ENCODE data around the gene TTC17.

The TTC17 gene

GRCh38 chr11:43516316-43516850 is 157.7 kb downstream of the TTC17 start:
- Histone ChIP-seq H3K27ac (ENCODE audit: insufficient read depth, low read length, poor library complexity, severe bottlenecking) (no peak overlapping the region), H3K4me1 (ENCODE audit: control insufficient read depth, insufficient read depth, low read length, poor library complexity, severe bottlenecking) (no peaks in the 10 kb centered on the region), H3K9me3 (ENCODE audit: control insufficient read depth, low read length) (no peaks in the 10 kb centered on the region), H3K27me3 (replicated peaks; ENCODE audit: control insufficient read depth, insufficient read depth, low read length, poor library complexity, severe bottlenecking) (no peaks in the 10 kb centered on the region), H3K36me3 (ENCODE audit: control insufficient read depth, insufficient read depth, low read length) (no peaks in the 10 kb centered on the region), H3K4me3 (ENCODE audit: insufficient read depth, low read depth, low read length, poor library complexity, severe bottlenecking) (no peak overlapping the region)
- no peak for DNase-seq

DNA sequence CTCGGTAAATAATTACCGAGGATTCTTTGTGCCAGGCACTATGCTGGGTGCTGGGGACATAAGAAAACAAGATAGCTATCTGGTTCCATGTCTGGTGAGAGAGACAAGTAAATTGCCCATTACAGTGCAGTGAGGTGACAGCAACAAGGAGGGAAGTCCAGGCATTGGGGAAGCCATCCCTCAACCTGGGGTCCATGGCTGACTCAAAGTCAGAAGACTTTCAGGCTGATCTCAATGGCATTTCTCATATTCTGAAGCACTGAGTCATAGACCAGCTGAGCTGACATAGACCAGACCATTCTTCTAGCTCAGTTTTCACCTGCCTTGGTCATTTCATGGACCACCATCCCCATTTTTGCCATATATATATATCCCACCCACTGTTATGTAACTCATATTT is 158.8 kb downstream of the TTC17 start:
- Histone ChIP-seq H3K4me3 (ENCODE audit: insufficient read depth, low read depth, low read length, poor library complexity, severe bottlenecking) (no peak overlapping the region), H3K4me1 (ENCODE audit: control insufficient read depth, insufficient read depth, low read length, poor library complexity, severe bottlenecking) (no peaks in the 10 kb centered on the region), H3K27ac (ENCODE audit: insufficient read depth, low read length, poor library complexity, severe bottlenecking) (no peak overlapping the region), H3K9me3 (ENCODE audit: control insufficient read depth, low read length) (no peaks in the 10 kb centered on the region), H3K36me3 (ENCODE audit: control insufficient read depth, insufficient read depth, low read length) (no peaks in the 10 kb centered on the region), H3K27me3 (replicated peaks; ENCODE audit: control insufficient read depth, insufficient read depth, low read length, poor library complexity, severe bottlenecking) (no peaks in the 10 kb centered on the region)
- no peak for DNase-seq

DNA sequence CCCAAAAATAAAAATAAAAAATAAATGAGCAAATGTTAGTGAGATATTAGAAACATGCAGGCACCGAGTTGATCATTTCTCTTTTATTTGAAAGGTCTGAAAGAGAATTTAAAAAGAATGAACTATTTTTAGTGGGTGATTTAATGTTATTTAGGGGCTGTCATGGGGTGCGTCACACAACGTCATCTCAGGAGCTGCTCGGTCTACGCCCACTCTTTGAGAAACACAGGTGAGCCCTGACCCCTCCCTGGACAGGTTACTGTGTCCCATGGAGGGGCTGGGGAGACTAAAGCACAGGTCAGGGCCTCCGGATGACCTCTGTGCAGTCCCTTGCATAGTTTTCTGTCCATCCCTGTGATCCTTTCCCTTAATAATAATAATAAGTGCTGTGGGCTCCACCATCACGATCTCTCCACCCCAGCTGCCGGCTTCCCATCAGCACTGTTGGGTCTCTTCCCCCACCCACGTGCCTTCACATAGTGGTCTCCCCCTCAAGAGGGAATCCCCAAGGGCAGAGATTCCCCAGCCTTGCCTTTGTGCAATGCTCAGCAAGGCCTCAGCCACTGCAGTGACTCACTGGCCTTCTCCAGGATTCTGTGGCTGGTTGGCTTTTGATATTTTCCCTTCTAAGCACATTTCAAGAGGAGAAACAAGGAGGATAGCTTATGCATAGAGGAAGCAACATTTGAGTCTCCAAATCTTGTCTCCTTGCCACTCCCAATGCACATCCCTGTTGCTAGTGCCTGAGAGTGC is 159.9 kb downstream of the TTC17 start:
- Histone ChIP-seq H3K9me3 (ENCODE audit: control insufficient read depth, low read length) (no peaks in the 10 kb centered on the region), H3K27me3 (replicated peaks; ENCODE audit: control insufficient read depth, insufficient read depth, low read length, poor library complexity, severe bottlenecking) (no peaks in the 10 kb centered on the region), H3K36me3 (ENCODE audit: control insufficient read depth, insufficient read depth, low read length) (no peaks in the 10 kb centered on the region), H3K4me3 (ENCODE audit: insufficient read depth, low read depth, low read length, poor library complexity, severe bottlenecking) (no peak overlapping the region), H3K4me1 (ENCODE audit: control insufficient read depth, insufficient read depth, low read length, poor library complexity, severe bottlenecking) (no peaks in the 10 kb centered on the region), H3K27ac (ENCODE audit: insufficient read depth, low read length, poor library complexity, severe bottlenecking) (no peak overlapping the region)
- no peak for DNase-seq

- no peak overlapping the region for H3K4me3 ChIP-seq (ENCODE audit: insufficient read depth, low read depth, low read length, poor library complexity, severe bottlenecking)
- no peaks in the 10 kb centered on the region for H3K9me3 ChIP-seq (ENCODE audit: control insufficient read depth, low read length)
- H3K27me3 ChIP-seq (replicated peaks; ENCODE audit: control insufficient read depth, insufficient read depth, low read length, poor library complexity, severe bottlenecking), result no peaks in the 10 kb centered on the region
- no peak for DNase-seq
- H3K4me1 ChIP-seq (ENCODE audit: control insufficient read depth, insufficient read depth, low read length, poor library complexity, severe bottlenecking), result no peaks in the 10 kb centered on the region
- H3K36me3 ChIP-seq (ENCODE audit: control insufficient read depth, insufficient read depth, low read length), result no peaks in the 10 kb centered on the region
- no peak overlapping the region for H3K27ac ChIP-seq (ENCODE audit: insufficient read depth, low read length, poor library complexity, severe bottlenecking)
These were observed 162.8 kb downstream of the TTC17 start for GRCh38 chr11:43521471-43521870.

- no peaks in the 10 kb centered on the region for H3K9me3 ChIP-seq (ENCODE audit: control insufficient read depth, low read length)
- H3K27ac ChIP-seq (ENCODE audit: insufficient read depth, low read length, poor library complexity, severe bottlenecking), result no peak overlapping the region
- H3K4me1 ChIP-seq (ENCODE audit: control insufficient read depth, insufficient read depth, low read length, poor library complexity, severe bottlenecking), result no peaks in the 10 kb centered on the region
- H3K4me3 ChIP-seq (ENCODE audit: insufficient read depth, low read depth, low read length, poor library complexity, severe bottlenecking), result no peak overlapping the region
- no peak for DNase-seq
- no peaks in the 10 kb centered on the region for H3K27me3 ChIP-seq (replicated peaks; ENCODE audit: control insufficient read depth, insufficient read depth, low read length, poor library complexity, severe bottlenecking)
- H3K36me3 ChIP-seq (ENCODE audit: control insufficient read depth, insufficient read depth, low read length), result no peaks in the 10 kb centered on the region
These were observed 164.9 kb downstream of the TTC17 start for GRCh38 chr11:43523632-43524031.

- Histone ChIP-seq H3K9me3 (ENCODE audit: control insufficient read depth, low read length) (no peaks in the 10 kb centered on the region), H3K36me3 (ENCODE audit: control insufficient read depth, insufficient read depth, low read length) (no peaks in the 10 kb centered on the region), H3K4me1 (ENCODE audit: control insufficient read depth, insufficient read depth, low read length, poor library complexity, severe bottlenecking) (no peaks in the 10 kb centered on the region), H3K27ac (ENCODE audit: insufficient read depth, low read length, poor library complexity, severe bottlenecking) (no peak overlapping the region), H3K4me3 (ENCODE audit: insufficient read depth, low read depth, low read length, poor library complexity, severe bottlenecking) (no peak overlapping the region), H3K27me3 (replicated peaks; ENCODE audit: control insufficient read depth, insufficient read depth, low read length, poor library complexity, severe bottlenecking) (no peaks in the 10 kb centered on the region)
- no peak for DNase-seq
These were observed 173.3 kb downstream of the TTC17 start for GRCh38 chr11:43532041-43532440.

DNA sequence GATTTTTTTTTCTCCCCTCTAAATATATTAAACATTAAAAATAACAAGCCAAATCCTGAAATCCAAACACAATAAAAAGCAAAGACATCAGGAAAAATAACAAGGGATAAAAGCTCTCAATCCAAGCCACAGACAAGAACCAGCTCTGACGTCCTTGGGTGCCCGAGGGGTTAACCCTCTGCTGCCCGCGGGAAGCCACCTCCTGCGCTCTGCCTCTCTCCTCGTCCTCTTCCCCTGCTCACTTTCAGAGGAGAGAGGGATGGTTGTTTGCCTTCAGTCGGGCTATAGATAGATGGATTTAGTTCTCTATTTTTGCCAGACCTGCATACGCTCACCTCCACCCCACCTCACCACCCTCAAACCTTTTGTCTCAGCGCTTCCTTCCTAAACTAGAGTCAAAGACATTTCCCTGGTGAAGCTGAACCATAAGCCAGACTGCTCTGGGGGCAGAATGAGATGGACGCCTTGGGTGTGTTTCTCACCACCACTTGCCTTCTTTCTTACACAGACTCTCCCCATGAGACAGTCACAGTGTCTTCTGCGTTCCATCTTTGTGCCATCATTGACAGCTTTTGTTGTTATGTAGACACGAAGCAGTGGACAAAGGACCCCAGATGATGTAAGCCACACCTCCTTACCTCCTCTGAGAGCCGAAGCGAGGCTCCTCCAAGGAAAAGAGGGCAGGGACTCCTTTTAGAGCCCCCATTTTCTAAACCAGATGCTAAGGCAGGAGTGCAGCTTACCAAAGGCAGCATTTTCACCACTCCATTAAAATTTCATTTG is 179.3 kb downstream of the TTC17 start:
- Histone ChIP-seq H3K4me1 (ENCODE audit: control insufficient read depth, insufficient read depth, low read length, poor library complexity, severe bottlenecking) (no peaks in the 10 kb centered on the region), H3K36me3 (ENCODE audit: control insufficient read depth, insufficient read depth, low read length) (no peaks in the 10 kb centered on the region), H3K4me3 (ENCODE audit: insufficient read depth, low read depth, low read length, poor library complexity, severe bottlenecking) (no peak overlapping the region), H3K27me3 (replicated peaks; ENCODE audit: control insufficient read depth, insufficient read depth, low read length, poor library complexity, severe bottlenecking) (peaks cover 6% of the 10 kb centered on the region), H3K9me3 (ENCODE audit: control insufficient read depth, low read length) (no peaks in the 10 kb centered on the region), H3K27ac (ENCODE audit: insufficient read depth, low read length, poor library complexity, severe bottlenecking) (no peak overlapping the region)
- DNase-seq, result no peak

- DNase-seq, result no peak
- Histone ChIP-seq H3K27me3 (replicated peaks; ENCODE audit: control insufficient read depth, insufficient read depth, low read length, poor library complexity, severe bottlenecking) (peaks cover 6% of the 10 kb centered on the region), H3K4me3 (ENCODE audit: insufficient read depth, low read depth, low read length, poor library complexity, severe bottlenecking) (no peak overlapping the region), H3K36me3 (ENCODE audit: control insufficient read depth, insufficient read depth, low read length) (no peaks in the 10 kb centered on the region), H3K4me1 (ENCODE audit: control insufficient read depth, insufficient read depth, low read length, poor library complexity, severe bottlenecking) (no peaks in the 10 kb centered on the region), H3K9me3 (ENCODE audit: control insufficient read depth, low read length) (no peaks in the 10 kb centered on the region), H3K27ac (ENCODE audit: insufficient read depth, low read length, poor library complexity, severe bottlenecking) (no peak overlapping the region)
These were observed 183.3 kb downstream of the TTC17 start for GRCh38 chr11:43541993-43542392.

- Histone ChIP-seq H3K27me3 (replicated peaks; ENCODE audit: control insufficient read depth, insufficient read depth, low read length, poor library complexity, severe bottlenecking) (peaks cover 5% of the 10 kb centered on the region), H3K36me3 (ENCODE audit: control insufficient read depth, insufficient read depth, low read length) (no peaks in the 10 kb centered on the region), H3K27ac (ENCODE audit: insufficient read depth, low read length, poor library complexity, severe bottlenecking) (no peak overlapping the region), H3K4me3 (ENCODE audit: insufficient read depth, low read depth, low read length, poor library complexity, severe bottlenecking) (no peak overlapping the region), H3K4me1 (ENCODE audit: control insufficient read depth, insufficient read depth, low read length, poor library complexity, severe bottlenecking) (no peaks in the 10 kb centered on the region), H3K9me3 (ENCODE audit: control insufficient read depth, low read length) (no peaks in the 10 kb centered on the region)
- DNase-seq, result no peak
These were observed 184.3 kb downstream of the TTC17 start for GRCh38 chr11:43542750-43543712.
